GM18519 (cell line): ENCODE data around the gene PPOX.
A peak's percentile ranks its signal among the peaks of the same experiment; 100 is the strongest.

Source experiments
- ATAC-seq: cut with Tn5 transposase; IDR thresholded peaks from one replicate; pipeline ENCODE4 v1.9.1; 2021; ENCODE audit warnings: mild to moderate bottlenecking, moderate library complexity; ENCODE audit not compliant: unreplicated experiment, low FRiP score

Gene PPOX

GRCh38 chr1:161145832-161146231, 20.4 kb upstream of the PPOX start:
- no peak for ATAC-seq

GRCh38 chr1:161153176-161153575, 13.1 kb upstream of the PPOX start:
- ATAC-seq = no peak

GRCh38 chr1:161153682-161154337, 12.4 kb upstream of the PPOX start, which contains the start of gene UFC1:
Gene UFC1, plus strand, starts transcription at chr1:161153978. Its CDS starts 20 bp downstream, at chr1:161153998.
- no peak for ATAC-seq

- ATAC-seq = no peak
Measured at GRCh38 chr1:161157867-161158266, 8.4 kb upstream of the PPOX start.

GRCh38 chr1:161158316-161159010, 7.8 kb upstream of the PPOX start:
- no peak for ATAC-seq

- peak; percentile 64 for ATAC-seq
Measured at GRCh38 chr1:161159087-161159912, 6.9 kb upstream of the PPOX start, which contains the start of gene USP21. Gene USP21, plus strand, starts transcription at chr1:161159500. Its CDS starts 1,141 bp downstream, at chr1:161160641.

GRCh38 chr1:161159913-161160243, 6.3 kb upstream of the PPOX start:
- no peak for ATAC-seq

GRCh38 chr1:161160671-161161145, 5.5 kb upstream of the PPOX start:
- ATAC-seq = no peak

GRCh38 chr1:161161652-161162051, 4.6 kb upstream of the PPOX start:
- no peak for ATAC-seq

- ATAC-seq = no peak
Measured at GRCh38 chr1:161162052-161162451, 4.2 kb upstream of the PPOX start.

- no peak for ATAC-seq
Measured at GRCh38 chr1:161162806-161163205, 3.4 kb upstream of the PPOX start.

- ATAC-seq = no peak
Measured at GRCh38 chr1:161163793-161164192, 2.4 kb upstream of the PPOX start.

GRCh38 chr1:161164901-161165610, 1.2 kb upstream of the PPOX start:
- no peak for ATAC-seq

GRCh38 chr1:161166669-161167548, 683 bp downstream of the PPOX start:
- no peak for ATAC-seq

- no peak for ATAC-seq
Measured at GRCh38 chr1:161168906-161169305, 2.7 kb downstream of the PPOX start.

- no peak for ATAC-seq
Measured at GRCh38 chr1:161171191-161171590, 5.0 kb downstream of the PPOX start.

GRCh38 chr1:161171696-161172095, 5.5 kb downstream of the PPOX start:
- no peak for ATAC-seq

- ATAC-seq = no peak
Measured at GRCh38 chr1:161172349-161172748, 6.1 kb downstream of the PPOX start.

GRCh38 chr1:161172776-161173376, 6.7 kb downstream of the PPOX start:
- no peak for ATAC-seq
